ENCODE data around the gene OBSL1. TPM values are rescaled to one million over a fixed set of nuclear protein-coding genes. Genes with fewer than 3 reads are reported as not detected.

The OBSL1 gene
- total RNA-seq, 4 donors from 2014 or later = 33.2 to 75.7 (median 43.7) TPM

DNA sequence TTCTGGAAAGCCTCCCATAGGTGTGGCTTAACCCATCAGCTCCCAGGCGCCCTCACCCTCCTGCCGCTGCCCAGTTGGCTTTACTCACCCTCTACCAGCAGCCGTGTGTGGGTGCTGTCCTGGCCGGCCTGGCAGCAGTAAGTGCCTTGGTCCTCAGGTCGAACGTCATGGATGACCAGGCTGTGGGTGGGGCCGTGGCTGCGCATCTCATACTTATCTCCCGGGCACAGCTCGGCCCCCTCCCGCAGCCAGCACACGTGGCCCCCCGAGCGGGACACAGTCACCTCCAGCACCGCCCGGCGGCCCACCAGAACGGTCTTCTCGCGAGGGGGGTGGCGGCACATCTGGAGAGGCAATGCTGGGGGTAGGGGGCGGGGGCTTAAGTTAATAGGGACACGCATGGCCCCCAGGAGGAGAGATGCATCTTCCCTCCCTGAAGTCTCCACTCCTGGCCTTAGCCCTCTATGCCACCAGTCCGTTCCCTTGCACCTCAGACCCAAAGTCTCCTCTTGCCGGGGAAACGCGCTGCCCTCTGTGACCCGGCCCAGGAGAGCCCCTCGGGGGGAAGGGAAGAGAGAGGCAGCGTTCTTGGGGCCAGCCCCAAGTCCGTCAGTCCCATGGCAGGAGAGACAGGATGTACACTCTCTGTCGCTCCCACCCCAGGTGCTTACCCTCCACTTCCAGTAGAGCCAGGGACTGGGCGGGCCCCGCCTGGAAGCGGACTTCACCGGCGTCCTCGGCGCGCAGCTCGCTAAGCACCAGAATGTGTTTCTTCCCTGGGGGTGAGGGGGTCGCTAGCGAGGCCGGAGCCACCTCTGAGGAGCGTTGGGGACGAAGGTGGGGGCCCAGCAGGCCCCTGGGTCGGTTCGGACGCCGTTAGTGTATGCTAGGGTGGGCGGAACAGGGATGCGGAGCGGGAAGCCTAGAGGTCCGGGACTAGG, 19.6 kb downstream of the OBSL1 start:
- DNase-seq (ENCODE audit: low spot score in 2 of 2) = no peak
- peak overlapping the region; percentile 70 for H3K4me3 ChIP-seq
- H3K9me3 ChIP-seq = no peaks in the 10 kb centered on the region
- no peak overlapping the region for H3K27ac ChIP-seq
- peaks cover 22% of the 10 kb centered on the region for H3K4me1 ChIP-seq
- H3K36me3 ChIP-seq = peaks cover 4% of the 10 kb centered on the region
- peaks cover 25% of the 10 kb centered on the region for H3K27me3 ChIP-seq
- 6% methylated on average over 33 of the region's 54 CpGs for WGBS
- TF ChIP-seq POLR2AphosphoS5 (IDR thresholded peaks at IDR 0.05) = no peak
- TF ChIP-seq CTCF (IDR thresholded peaks at IDR 0.05) = no peak
- TF ChIP-seq EP300 (IDR thresholded peaks at IDR 0.05) = no peak

DNA sequence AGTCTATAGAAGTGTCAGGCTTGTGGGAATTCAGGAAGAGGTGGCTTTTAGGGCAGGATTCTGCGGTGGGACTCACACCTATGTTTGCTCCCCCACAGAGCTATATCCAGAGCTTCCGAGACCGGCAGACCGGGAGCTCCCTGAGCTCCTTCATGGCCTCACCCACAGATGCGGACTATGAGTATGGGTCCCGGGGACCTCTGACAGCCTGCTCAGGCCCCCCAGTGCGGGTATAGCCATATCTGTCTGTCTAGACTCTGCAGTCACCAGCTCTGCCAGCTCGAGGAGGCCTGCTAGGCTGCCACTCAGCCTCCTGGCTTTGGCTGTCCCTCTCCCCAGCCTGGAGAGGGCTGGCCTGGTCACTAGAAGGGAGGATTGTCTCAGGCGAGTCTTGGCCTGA, 21.7 kb downstream of the OBSL1 start:
- no peak overlapping the region for H3K4me3 ChIP-seq
- H3K36me3 ChIP-seq = no peaks in the 10 kb centered on the region
- DNase-seq (ENCODE audit: low spot score in 2 of 2) = no peak
- WGBS = 75% methylated on average over 2 of the region's 9 CpGs
- H3K27me3 ChIP-seq = peaks cover 25% of the 10 kb centered on the region
- no peaks in the 10 kb centered on the region for H3K9me3 ChIP-seq
- peaks cover 22% of the 10 kb centered on the region for H3K4me1 ChIP-seq
- no peak for TF ChIP-seq CTCF (IDR thresholded peaks at IDR 0.05)
- no peak for TF ChIP-seq POLR2A (IDR thresholded peaks at IDR 0.05)
- no peak for TF ChIP-seq POLR2AphosphoS5 (IDR thresholded peaks at IDR 0.05)
- TF ChIP-seq EP300 (IDR thresholded peaks at IDR 0.05) = no peak
- no peak overlapping the region for H3K27ac ChIP-seq

DNA sequence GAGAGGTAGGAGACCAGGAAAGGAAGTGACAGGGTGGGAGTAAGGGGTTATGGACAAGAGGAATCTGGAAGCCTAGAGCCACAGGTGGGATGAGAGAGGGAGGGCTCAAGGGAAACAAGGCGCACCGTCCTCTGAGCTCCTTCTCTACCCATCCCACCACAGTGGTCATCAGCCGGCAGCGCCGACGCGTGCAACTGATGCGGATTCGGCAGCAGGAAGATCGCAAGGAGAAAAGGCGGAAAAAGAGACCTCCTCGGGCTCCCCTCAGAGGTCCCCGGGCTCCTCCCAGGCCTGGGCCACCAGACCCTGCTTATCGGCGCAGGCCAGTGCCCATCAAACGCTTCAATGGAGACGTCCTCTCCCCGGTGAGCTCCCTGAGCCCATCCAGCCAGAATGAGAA, 22.3 kb downstream of the OBSL1 start:
- TF ChIP-seq POLR2AphosphoS5 (IDR thresholded peaks at IDR 0.05) (no peak), POLR2A (IDR thresholded peaks at IDR 0.05) (no peak), CTCF (IDR thresholded peaks at IDR 0.05) (no peak), EP300 (IDR thresholded peaks at IDR 0.05) (no peak)
- 95% methylated on average over 16 of the region's 18 CpGs for whole genome bisulfite sequencing
- DNase-seq (ENCODE audit: low spot score in 2 of 2) = no peak
- Histone ChIP-seq H3K36me3 (no peaks in the 10 kb centered on the region), H3K4me1 (peaks cover 28% of the 10 kb centered on the region), H3K9me3 (no peaks in the 10 kb centered on the region), H3K4me3 (no peak overlapping the region), H3K27ac (no peak overlapping the region), H3K27me3 (peaks cover 24% of the 10 kb centered on the region)

- 93% methylated on average over 14 of the region's 26 CpGs for WGBS
- H3K4me1 ChIP-seq = peaks cover 28% of the 10 kb centered on the region
- no peak for TF ChIP-seq POLR2A (IDR thresholded peaks at IDR 0.05)
- TF ChIP-seq EP300 (IDR thresholded peaks at IDR 0.05) = no peak
- TF ChIP-seq POLR2AphosphoS5 (IDR thresholded peaks at IDR 0.05) = no peak
- TF ChIP-seq CTCF (IDR thresholded peaks at IDR 0.05) = no peak
- H3K27ac ChIP-seq = no peak overlapping the region
- no peaks in the 10 kb centered on the region for H3K9me3 ChIP-seq
- H3K36me3 ChIP-seq = no peaks in the 10 kb centered on the region
- H3K27me3 ChIP-seq = peaks cover 11% of the 10 kb centered on the region
- no peak overlapping the region for H3K4me3 ChIP-seq
- DNase-seq (ENCODE audit: low spot score in 2 of 2) = no peak
Observed at GRCh38 chr2:219547621-219548020, 23.7 kb downstream of the OBSL1 start.

GRCh38 chr2:219545943-219546352, 25.4 kb downstream of the OBSL1 start:
- H3K27me3 ChIP-seq = no peaks in the 10 kb centered on the region
- no peak for TF ChIP-seq EP300 (IDR thresholded peaks at IDR 0.05)
- H3K9me3 ChIP-seq = no peaks in the 10 kb centered on the region
- 62% methylated on average over 4 of the region's 4 CpGs for WGBS
- no peak overlapping the region for H3K27ac ChIP-seq
- H3K4me3 ChIP-seq = no peak overlapping the region
- no peak for DNase-seq (ENCODE audit: low spot score in 2 of 2)
- peaks cover 26% of the 10 kb centered on the region for H3K4me1 ChIP-seq
- H3K36me3 ChIP-seq = peaks cover 3% of the 10 kb centered on the region

Data from suprapubic skin (tissue), 4 donors.